Hepatocyte (in vitro differentiated cells): Measurements from ENCODE around the gene ABCF2. TPM values are rescaled to one million over a fixed set of nuclear protein-coding genes. Genes with fewer than 3 reads are reported as not detected.

Source experiments
- DNase-seq: peaks from one replicate; pipeline ENCODE4 v3.0.0-alpha.2; 2016; ENCODE audit warnings: low spot score
- H2AFZ ChIP-seq: fragments of 200-600 bp; sonication (generic); 2 replicates; pipeline ENCODE4 v1.6.0; 2016; ENCODE audit warnings: antibody characterized with exemption, mild to moderate bottlenecking
- H3K27ac ChIP-seq: fragments of 200-600 bp; sonication (generic); 2 replicates; pipeline ENCODE4 v1.5.1; 2016; ENCODE audit warnings: mild to moderate bottlenecking
- H3K27me3 ChIP-seq: fragments of 200-600 bp; sonication (generic); 2 replicates; pipeline ENCODE4 v1.6.1; 2016
- H3K36me3 ChIP-seq: fragments of 200-600 bp; sonication (generic); replicated peaks from 2 replicates; pipeline ENCODE4 v1.5.1; 2016; ENCODE audit warnings: low read depth; ENCODE audit not compliant: insufficient read depth
- H3K4me1 ChIP-seq: fragments of 200-600 bp; sonication (generic); 2 replicates; pipeline ENCODE4 v1.5.1; 2016; ENCODE audit warnings: mild to moderate bottlenecking, moderate library complexity; ENCODE audit not compliant: insufficient read depth
- H3K4me2 ChIP-seq: fragments of 200-600 bp; sonication (generic); 2 replicates; pipeline ENCODE4 v1.6.0; 2016
- H3K4me3 ChIP-seq: fragments of 200-600 bp; sonication (generic); 2 replicates; pipeline ENCODE4 v1.5.1; 2016; ENCODE audit warnings: mild to moderate bottlenecking
- H3K79me2 ChIP-seq: fragments of 200-600 bp; sonication (generic); 2 replicates; pipeline ENCODE4 v1.6.0; 2017; ENCODE audit warnings: mild to moderate bottlenecking
- H3K9me2 ChIP-seq: fragments of 200-600 bp; sonication (generic); replicated peaks from 2 replicates; pipeline ENCODE4 v1.6.0; 2017; ENCODE audit warnings: mild to moderate bottlenecking; ENCODE audit not compliant: insufficient read depth
- H3K9me3 ChIP-seq: fragments of 200-600 bp; sonication (generic); 2 replicates; pipeline ENCODE4 v1.5.1; 2016; ENCODE audit warnings: low read depth, mild to moderate bottlenecking
- H4K20me1 ChIP-seq: fragments of 200-600 bp; sonication (generic); 2 replicates; pipeline ENCODE4 v1.6.0; 2016; ENCODE audit warnings: mild to moderate bottlenecking; ENCODE audit not compliant: insufficient read depth, poor library complexity, severe bottlenecking
- EZH2 ChIP-seq: fragments of 200-600 bp; sonication (generic); IDR thresholded peaks from 2 replicates; pipeline ENCODE4 v1.6.1; 2016; ENCODE audit warnings: antibody characterized with exemption, mild to moderate bottlenecking, borderline replicate concordance
- EZH2phosphoT487 ChIP-seq: fragments of 200-600 bp; sonication (generic); IDR thresholded peaks from one replicate; pipeline ENCODE4 v1.6.1; 2018; ENCODE audit warnings: antibody characterized with exemption, mild to moderate bottlenecking, low read depth, moderate library complexity; ENCODE audit not compliant: unreplicated experiment, severe bottlenecking
- WGBS: methylation state at CpG from one replicate; pipeline ENCODE4 v1.1.6; 2016; ENCODE audit warnings: low lambda C conversion rate; ENCODE audit errors: missing lambda C conversion rate; 5-methylcytosine and 5-hydroxymethylcytosine counted together
- microRNA counts: library from miRNA; unstranded; fragments of <30 nt; microRNA quantifications from one replicate; lab custom pipeline; 2017
- polyA plus RNA-seq: library from polyadenylated mRNA; unstranded; fragments of >200 nt; fragmentation: Nextera tagmentation; extraction: Ambion mirVana; gene quantifications from 2 replicates; pipeline ENCODE4 v1.2.1, GENCODE V29; 2016
- total RNA-seq: library from RNA; depleted of rRNA; stranded (reverse); fragments of >200 nt; gene quantifications from 2 replicates; pipeline ENCODE4 v1.2.3, GENCODE V29; 2014
- TF ChIP-seq, protein P1 (sequence below): fragments of 200-600 bp; sonication (generic); IDR thresholded peaks from 2 replicates; pipeline ENCODE4 v1.5.1; 2016; ENCODE audit warnings: antibody characterized with exemption, mild to moderate bottlenecking; ENCODE audit not compliant: poor library complexity

Gene ABCF2
- total and polyA plus RNA-seq, 2 experiments from 2014 or later: 25.6 to 35.3 TPM

- no peaks in the 10 kb centered on the region for H4K20me1 ChIP-seq
- H3K27me3 ChIP-seq: peaks cover 80% of the 10 kb centered on the region
- no peak overlapping the region for H3K27ac ChIP-seq
- no peaks in the 10 kb centered on the region for H3K36me3 ChIP-seq
- peak; percentile 53 for DNase-seq
- H3K4me1 ChIP-seq: peaks cover 9% of the 10 kb centered on the region
- WGBS: 7% methylated on average over 14 of the region's 52 CpGs
- no peaks in the 10 kb centered on the region for H3K79me2 ChIP-seq
- TF ChIP-seq EZH2: peak; percentile 3
- TF ChIP-seq, protein P1, sequence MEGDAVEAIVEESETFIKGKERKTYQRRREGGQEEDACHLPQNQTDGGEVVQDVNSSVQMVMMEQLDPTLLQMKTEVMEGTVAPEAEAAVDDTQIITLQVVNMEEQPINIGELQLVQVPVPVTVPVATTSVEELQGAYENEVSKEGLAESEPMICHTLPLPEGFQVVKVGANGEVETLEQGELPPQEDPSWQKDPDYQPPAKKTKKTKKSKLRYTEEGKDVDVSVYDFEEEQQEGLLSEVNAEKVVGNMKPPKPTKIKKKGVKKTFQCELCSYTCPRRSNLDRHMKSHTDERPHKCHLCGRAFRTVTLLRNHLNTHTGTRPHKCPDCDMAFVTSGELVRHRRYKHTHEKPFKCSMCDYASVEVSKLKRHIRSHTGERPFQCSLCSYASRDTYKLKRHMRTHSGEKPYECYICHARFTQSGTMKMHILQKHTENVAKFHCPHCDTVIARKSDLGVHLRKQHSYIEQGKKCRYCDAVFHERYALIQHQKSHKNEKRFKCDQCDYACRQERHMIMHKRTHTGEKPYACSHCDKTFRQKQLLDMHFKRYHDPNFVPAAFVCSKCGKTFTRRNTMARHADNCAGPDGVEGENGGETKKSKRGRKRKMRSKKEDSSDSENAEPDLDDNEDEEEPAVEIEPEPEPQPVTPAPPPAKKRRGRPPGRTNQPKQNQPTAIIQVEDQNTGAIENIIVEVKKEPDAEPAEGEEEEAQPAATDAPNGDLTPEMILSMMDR: peak; percentile 54
- no peak for TF ChIP-seq EZH2phosphoT487
- H3K9me2 ChIP-seq: no peaks in the 10 kb centered on the region
- H2AFZ ChIP-seq: no peak overlapping the region
- peak overlapping the region; percentile 97 for H3K4me2 ChIP-seq
- H3K9me3 ChIP-seq: no peaks in the 10 kb centered on the region
- peak overlapping the region; percentile 42 for H3K4me3 ChIP-seq
Measured at GRCh38 chr7:151168003-151168786, 58.8 kb downstream of the ABCF2 start.

DNA sequence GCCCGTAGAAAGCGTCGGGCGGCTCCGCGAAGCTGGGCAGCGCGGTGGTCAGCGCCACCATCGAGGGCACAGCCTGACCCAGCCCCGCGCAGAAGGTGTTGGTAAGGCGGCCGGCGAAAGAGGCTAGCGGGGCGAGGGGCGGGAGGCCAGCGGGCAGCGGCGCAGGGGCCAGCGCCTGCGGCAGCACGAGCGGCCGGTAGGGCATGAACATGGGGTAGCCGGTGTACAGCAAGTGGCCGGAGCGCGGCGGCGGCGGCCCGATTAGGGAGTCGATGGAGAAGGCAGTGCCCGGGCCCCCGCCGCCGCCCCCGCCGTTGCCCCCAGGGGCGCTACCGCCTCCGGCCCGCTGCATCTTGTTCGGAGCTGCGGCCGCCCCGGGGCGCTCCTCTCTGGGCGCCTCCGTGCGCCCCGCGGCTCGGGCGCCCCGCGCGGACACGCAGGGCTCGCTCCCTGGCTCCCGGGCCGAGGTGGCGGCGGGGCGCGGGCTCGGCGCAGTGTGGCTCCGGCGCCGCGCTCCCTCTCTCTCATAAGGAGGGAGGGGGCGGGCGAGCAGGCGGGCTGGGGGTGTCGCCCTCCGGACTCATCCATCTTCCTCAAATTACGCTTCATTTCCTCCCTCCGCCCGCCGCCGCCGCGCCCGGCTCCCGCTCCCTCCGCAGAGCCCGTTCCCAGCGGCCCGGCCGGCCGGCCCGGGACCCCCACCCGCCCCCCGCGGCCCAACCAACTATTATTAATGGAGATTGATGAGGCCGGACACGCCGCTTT, 59.6 kb downstream of the ABCF2 start, which contains the start of gene GBX1:
TSS of gene GBX1 (minus strand) at position 498 of the 765 bp plus-strand sequence. CDS start at position 352, 146 bp downstream.
- no peaks in the 10 kb centered on the region for H3K9me3 ChIP-seq
- peak within 1 kb of the TSS; percentile 97 for H3K4me2 ChIP-seq
- DNase-seq: peak; percentile 33
- H3K4me3 ChIP-seq: peak within 1 kb of the TSS; percentile 42
- no peaks in the 10 kb centered on the region for H3K36me3 ChIP-seq
- no peaks in the 10 kb centered on the region for H3K79me2 ChIP-seq
- H3K4me1 ChIP-seq: peaks cover 9% of the 10 kb centered on the region
- no peaks in the 10 kb centered on the region for H3K9me2 ChIP-seq
- H4K20me1 ChIP-seq: no peaks in the 10 kb centered on the region
- peak within 1 kb of the TSS; percentile 49 for H2AFZ ChIP-seq
- TF ChIP-seq EZH2phosphoT487: peak; percentile 87
- TF ChIP-seq EZH2: peak; percentile 96
- TF ChIP-seq, protein P1: no peak
- WGBS: 0% methylated on average over 27 of the region's 101 CpGs
- no peak within 1 kb of the TSS for H3K27ac ChIP-seq
- peaks cover 86% of the 10 kb centered on the region for H3K27me3 ChIP-seq

GRCh38 chr7:151166629-151167196, 60.3 kb downstream of the ABCF2 start:
- no peaks in the 10 kb centered on the region for H3K9me3 ChIP-seq
- H3K4me3 ChIP-seq: peak overlapping the region; percentile 42
- peaks cover 9% of the 10 kb centered on the region for H3K4me1 ChIP-seq
- peak overlapping the region; percentile 97 for H3K4me2 ChIP-seq
- TF ChIP-seq, protein P1: no peak
- TF ChIP-seq EZH2phosphoT487 (no peak), EZH2 (peak; percentile 99)
- H3K36me3 ChIP-seq: no peaks in the 10 kb centered on the region
- no peak for DNase-seq
- no peaks in the 10 kb centered on the region for H3K79me2 ChIP-seq
- no peaks in the 10 kb centered on the region for H4K20me1 ChIP-seq
- H2AFZ ChIP-seq: peak overlapping the region; percentile 49
- WGBS: 9% methylated on average over 25 of the region's 31 CpGs
- H3K27ac ChIP-seq: no peak overlapping the region
- peaks cover 92% of the 10 kb centered on the region for H3K27me3 ChIP-seq
- no peaks in the 10 kb centered on the region for H3K9me2 ChIP-seq

MicroRNAs encoded within 50 kb of the gene (microRNA counts, 767-probe panel; counts per million panel counts)
- microRNA hsa-miR-671-3p (lab: Ali Mortazavi, UCI) (not detected), microRNA hsa-miR-671-5p (lab: Ali Mortazavi, UCI) (not detected)

Other genes with a start within 250 kb of the ABCF2 start
- gene KCNH2, start 248.9 kb downstream of the ABCF2 start, total RNA-seq: 8.4 and 9.4 TPM in 2 replicates
- gene KCNH2, start 248.9 kb downstream of the ABCF2 start, polyA plus RNA-seq: 9.1 and 11.3 TPM in 2 replicates
- 8.1 and 9.8 TPM in 2 replicates for gene NOS3, start 236.2 kb downstream of the ABCF2 start, total RNA-seq
- gene NOS3, start 236.2 kb downstream of the ABCF2 start, polyA plus RNA-seq: 15.3 and 17.4 TPM in 2 replicates
- gene ATG9B, start 202.7 kb downstream of the ABCF2 start, total RNA-seq: 0.64 and 0.80 TPM in 2 replicates
- 2.4 and 13.2 TPM in 2 replicates for gene ATG9B, start 202.7 kb downstream of the ABCF2 start, polyA plus RNA-seq
- 22.6 and 24.4 TPM in 2 replicates for gene ABCB8, start 198.8 kb downstream of the ABCF2 start, total RNA-seq
- gene ABCB8, start 198.8 kb downstream of the ABCF2 start, polyA plus RNA-seq: 32.6 and 41.2 TPM in 2 replicates
- gene ASIC3, start 178.7 kb downstream of the ABCF2 start, total RNA-seq: 2.9 and 4.5 TPM in 2 replicates
- 2.1 and 7.0 TPM in 2 replicates for gene ASIC3, start 178.7 kb downstream of the ABCF2 start, polyA plus RNA-seq
- 15.2 and 17.4 TPM in 2 replicates for gene CDK5, start 169.3 kb downstream of the ABCF2 start, total RNA-seq
- gene CDK5, start 169.3 kb downstream of the ABCF2 start, polyA plus RNA-seq: 29.4 and 39.4 TPM in 2 replicates
- 153 and 188 TPM in 2 replicates for gene SLC4A2, start 167.6 kb downstream of the ABCF2 start, total RNA-seq
- gene SLC4A2, start 167.6 kb downstream of the ABCF2 start, polyA plus RNA-seq: 167 and 175 TPM in 2 replicates
- 105 and 107 TPM in 2 replicates for gene FASTK, start 146.4 kb downstream of the ABCF2 start, total RNA-seq
- gene FASTK, start 146.4 kb downstream of the ABCF2 start, polyA plus RNA-seq: 193 and 202 TPM in 2 replicates
- gene TMUB1, start 143.7 kb downstream of the ABCF2 start, total RNA-seq: 40.5 and 45.0 TPM in 2 replicates
- 83.1 and 91.9 TPM in 2 replicates for gene TMUB1, start 143.7 kb downstream of the ABCF2 start, polyA plus RNA-seq
- 23.7 and 44.0 TPM in 2 replicates for gene AGAP3, start 140.7 kb downstream of the ABCF2 start, total RNA-seq
- gene AGAP3, start 140.7 kb downstream of the ABCF2 start, polyA plus RNA-seq: 56.7 and 63.5 TPM in 2 replicates
- gene GBX1, start 59.5 kb downstream of the ABCF2 start, total RNA-seq: not detected in 2 replicates
- gene GBX1, start 59.5 kb downstream of the ABCF2 start, polyA plus RNA-seq: not detected in 2 replicates
- gene ASB10, start 40.0 kb downstream of the ABCF2 start, total RNA-seq: not detected in 2 replicates
- gene ASB10, start 40.0 kb downstream of the ABCF2 start, polyA plus RNA-seq: not detected in 2 replicates
- not detected in 2 replicates for gene H2BK1, start 16.7 kb downstream of the ABCF2 start, total RNA-seq
- not detected in 2 replicates for gene H2BK1, start 16.7 kb downstream of the ABCF2 start, polyA plus RNA-seq
- 36.9 and 51.0 TPM in 2 replicates for gene CHPF2, start 5.3 kb upstream of the ABCF2 start, total RNA-seq
- gene CHPF2, start 5.3 kb upstream of the ABCF2 start, polyA plus RNA-seq: 68.2 and 70.0 TPM in 2 replicates
- gene SMARCD3, start 21.5 kb upstream of the ABCF2 start, total RNA-seq: 38.0 and 42.4 TPM in 2 replicates
- gene SMARCD3, start 21.5 kb upstream of the ABCF2 start, polyA plus RNA-seq: 73.1 and 111 TPM in 2 replicates
- 38.6 and 42.5 TPM in 2 replicates for gene NUB1, start 114.6 kb upstream of the ABCF2 start, total RNA-seq
- gene NUB1, start 114.6 kb upstream of the ABCF2 start, polyA plus RNA-seq: 22.6 and 28.4 TPM in 2 replicates
- 10.6 and 15.5 TPM in 2 replicates for gene WDR86, start 182.8 kb upstream of the ABCF2 start, total RNA-seq
- gene WDR86, start 182.8 kb upstream of the ABCF2 start, polyA plus RNA-seq: 12.4 and 19.1 TPM in 2 replicates
- gene CRYGN, start 212.9 kb upstream of the ABCF2 start, total RNA-seq: not detected in 2 replicates
- 0.24 and 0.64 TPM in 2 replicates for gene CRYGN, start 212.9 kb upstream of the ABCF2 start, polyA plus RNA-seq